ENCODE results near the gene TMEM131. TPM values are rescaled to one million over a fixed set of nuclear protein-coding genes. Genes with fewer than 3 reads are reported as not detected.
"Not testable (repeated sequence)": the region's sequence is repeated elsewhere in the genome, so short reads cannot be mapped to it uniquely, and the experiment has no call there.

Gene TMEM131, protein sequence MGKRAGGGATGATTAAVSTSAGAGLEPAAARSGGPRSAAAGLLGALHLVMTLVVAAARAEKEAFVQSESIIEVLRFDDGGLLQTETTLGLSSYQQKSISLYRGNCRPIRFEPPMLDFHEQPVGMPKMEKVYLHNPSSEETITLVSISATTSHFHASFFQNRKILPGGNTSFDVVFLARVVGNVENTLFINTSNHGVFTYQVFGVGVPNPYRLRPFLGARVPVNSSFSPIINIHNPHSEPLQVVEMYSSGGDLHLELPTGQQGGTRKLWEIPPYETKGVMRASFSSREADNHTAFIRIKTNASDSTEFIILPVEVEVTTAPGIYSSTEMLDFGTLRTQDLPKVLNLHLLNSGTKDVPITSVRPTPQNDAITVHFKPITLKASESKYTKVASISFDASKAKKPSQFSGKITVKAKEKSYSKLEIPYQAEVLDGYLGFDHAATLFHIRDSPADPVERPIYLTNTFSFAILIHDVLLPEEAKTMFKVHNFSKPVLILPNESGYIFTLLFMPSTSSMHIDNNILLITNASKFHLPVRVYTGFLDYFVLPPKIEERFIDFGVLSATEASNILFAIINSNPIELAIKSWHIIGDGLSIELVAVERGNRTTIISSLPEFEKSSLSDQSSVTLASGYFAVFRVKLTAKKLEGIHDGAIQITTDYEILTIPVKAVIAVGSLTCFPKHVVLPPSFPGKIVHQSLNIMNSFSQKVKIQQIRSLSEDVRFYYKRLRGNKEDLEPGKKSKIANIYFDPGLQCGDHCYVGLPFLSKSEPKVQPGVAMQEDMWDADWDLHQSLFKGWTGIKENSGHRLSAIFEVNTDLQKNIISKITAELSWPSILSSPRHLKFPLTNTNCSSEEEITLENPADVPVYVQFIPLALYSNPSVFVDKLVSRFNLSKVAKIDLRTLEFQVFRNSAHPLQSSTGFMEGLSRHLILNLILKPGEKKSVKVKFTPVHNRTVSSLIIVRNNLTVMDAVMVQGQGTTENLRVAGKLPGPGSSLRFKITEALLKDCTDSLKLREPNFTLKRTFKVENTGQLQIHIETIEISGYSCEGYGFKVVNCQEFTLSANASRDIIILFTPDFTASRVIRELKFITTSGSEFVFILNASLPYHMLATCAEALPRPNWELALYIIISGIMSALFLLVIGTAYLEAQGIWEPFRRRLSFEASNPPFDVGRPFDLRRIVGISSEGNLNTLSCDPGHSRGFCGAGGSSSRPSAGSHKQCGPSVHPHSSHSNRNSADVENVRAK (N-terminal part only)
- 7.9 and 18.3 TPM in 2 replicates for total RNA-seq (2014; rRNA removed; shearing (Covaris generic))

DNA sequence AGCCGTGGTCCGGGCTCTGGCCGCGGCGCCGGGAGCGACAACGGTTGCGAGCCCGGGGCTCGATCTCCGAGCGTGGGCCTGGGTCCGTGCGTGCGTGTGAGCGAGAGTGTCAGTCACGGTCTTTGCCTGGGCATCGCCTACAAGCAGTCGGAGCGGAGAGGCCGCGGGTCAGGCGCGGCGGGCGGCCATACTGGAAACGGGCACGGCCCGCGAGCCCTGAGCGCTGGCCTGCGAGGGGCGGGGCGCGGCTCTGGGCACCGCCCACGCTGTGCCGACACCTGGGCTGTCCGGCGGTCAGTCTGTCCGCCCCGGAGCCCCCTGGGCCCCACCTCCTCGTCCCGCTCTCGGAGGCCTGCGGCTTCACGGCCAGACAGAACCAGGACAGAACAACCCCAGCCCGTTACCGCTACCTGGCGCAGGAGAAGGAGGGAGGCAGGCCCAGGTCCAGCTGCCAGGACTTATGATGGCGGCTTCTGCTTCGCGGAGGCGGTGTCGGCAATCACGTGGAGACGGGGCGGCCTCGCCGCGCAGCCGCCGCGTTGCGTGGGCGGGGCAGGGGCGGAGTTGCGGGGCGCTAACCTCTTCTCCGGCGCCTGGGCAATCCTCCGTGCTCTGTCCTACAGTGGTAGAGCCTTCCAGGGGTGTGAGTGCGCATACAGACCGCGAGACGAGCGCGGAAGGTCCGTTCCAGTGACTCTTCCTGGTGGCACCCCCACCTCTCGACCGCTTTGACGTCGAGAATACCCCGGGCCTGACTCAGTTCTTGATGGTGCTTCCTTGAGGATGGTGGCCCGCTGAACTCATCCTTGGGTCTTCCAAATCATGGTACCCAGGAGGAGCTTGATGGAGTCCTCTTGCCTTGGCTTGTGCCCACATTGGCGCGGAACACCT is at the start of gene TMEM131:
TSS of gene TMEM131 (minus strand) at position 215 of the 891 bp plus-strand sequence. CDS start 286 bp downstream, outside the sequence.
- DNase-seq (ENCODE audit: low read depth): peak; percentile 89

DNA sequence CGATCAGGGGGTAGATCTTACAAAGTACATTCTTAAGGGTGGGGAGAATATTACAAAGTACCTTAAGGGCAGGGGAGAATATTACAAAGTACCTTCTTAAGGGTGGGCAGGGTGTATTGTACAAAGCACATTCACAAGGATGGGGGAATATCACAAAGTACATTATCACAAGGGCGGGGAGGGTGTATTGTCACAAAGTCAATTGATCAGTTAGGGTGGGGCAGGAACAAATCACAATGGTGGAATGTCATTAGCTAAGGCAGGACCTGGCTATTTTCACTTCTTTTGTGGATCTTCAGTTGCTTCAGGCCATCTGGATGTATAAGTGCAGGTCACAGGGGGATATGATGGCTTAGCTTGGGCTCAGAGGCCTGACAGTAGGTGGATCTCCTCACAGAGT is 49.0 kb upstream of the TMEM131 start:
- not testable (repeated sequence) for DNase-seq (ENCODE audit: low read depth)

DNA sequence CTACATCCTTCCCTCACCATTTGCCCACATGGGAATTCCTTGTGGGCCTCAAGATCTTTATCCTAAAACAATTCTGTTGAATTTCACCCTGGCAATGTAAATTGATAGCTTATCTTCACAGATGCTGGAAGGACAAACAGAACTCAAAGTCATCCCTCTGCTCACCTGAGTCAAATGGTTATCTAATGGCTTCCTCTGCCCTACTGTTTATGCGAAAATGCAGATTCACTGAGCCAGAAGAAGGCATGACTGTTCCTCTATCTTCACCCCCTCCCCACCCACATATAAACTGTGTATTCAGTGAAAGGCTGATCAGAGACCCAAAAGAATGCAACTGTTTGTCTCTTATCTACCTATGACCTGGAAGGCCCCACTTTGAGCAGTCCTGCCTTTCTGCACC is 47.4 kb upstream of the TMEM131 start:
- no peak for DNase-seq (ENCODE audit: low read depth)

DNA sequence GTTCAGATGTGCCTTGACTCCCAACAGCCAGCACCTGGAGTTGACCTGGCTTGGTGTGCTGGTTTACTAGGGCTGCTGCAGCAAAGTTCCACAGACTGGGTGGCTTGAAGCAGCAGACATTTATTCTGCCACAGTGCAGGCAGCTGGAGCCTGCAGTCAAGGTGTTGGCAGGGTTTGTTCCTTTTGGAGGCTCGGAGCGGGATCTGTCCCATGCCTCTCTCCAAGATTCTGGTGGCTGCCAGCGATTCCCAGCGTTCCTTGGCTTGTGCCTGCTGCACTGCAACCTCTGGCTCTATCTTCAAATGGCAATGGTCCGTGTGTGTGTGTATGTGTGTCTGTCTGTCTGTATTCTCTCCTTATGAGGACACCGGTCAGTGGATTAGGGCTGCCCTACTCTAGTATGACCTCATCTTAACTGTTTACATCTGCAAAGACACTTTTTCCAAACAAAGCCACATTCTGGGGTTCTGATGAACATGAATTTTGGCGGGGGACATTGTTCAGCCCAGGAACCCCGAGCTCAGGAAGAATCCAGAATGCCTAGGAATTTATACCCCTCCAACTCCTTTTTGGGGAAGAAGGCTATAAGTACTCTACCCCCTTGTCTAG is 44.7 kb upstream of the TMEM131 start:
- DNase-seq (ENCODE audit: low read depth): no peak

DNA sequence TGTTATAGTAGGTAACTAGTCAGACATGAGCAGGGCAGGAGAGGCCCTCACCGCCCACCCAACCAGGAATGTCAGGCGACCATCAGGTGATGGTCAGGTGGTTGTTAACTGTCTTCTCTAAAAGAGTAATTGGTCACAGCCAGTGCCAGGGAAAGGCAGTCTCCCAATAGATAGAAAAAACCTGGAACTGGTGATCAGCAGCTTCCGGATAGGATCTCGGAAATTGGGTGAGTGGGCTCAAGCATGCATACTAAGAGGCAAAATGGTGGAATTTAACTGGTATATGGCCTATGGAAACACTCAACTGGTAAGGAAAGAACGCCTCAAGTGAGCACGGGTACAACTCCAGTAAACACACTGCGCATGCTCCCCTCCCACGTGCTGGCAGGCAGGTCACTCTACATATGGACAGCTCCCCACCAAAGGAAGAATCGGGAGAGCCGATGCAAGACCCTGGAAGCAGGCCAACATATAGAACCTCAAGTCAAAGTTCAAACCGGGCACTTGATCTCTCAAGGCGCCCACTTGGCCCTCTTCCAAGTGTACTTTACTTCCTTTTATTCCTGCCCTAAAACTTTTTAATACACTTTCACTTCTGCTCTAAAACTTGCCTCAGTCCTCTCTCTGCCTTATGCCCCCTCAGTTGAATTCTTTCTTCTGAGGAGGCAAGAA is 43.5 kb upstream of the TMEM131 start:
- no peak for DNase-seq (ENCODE audit: low read depth)

DNA sequence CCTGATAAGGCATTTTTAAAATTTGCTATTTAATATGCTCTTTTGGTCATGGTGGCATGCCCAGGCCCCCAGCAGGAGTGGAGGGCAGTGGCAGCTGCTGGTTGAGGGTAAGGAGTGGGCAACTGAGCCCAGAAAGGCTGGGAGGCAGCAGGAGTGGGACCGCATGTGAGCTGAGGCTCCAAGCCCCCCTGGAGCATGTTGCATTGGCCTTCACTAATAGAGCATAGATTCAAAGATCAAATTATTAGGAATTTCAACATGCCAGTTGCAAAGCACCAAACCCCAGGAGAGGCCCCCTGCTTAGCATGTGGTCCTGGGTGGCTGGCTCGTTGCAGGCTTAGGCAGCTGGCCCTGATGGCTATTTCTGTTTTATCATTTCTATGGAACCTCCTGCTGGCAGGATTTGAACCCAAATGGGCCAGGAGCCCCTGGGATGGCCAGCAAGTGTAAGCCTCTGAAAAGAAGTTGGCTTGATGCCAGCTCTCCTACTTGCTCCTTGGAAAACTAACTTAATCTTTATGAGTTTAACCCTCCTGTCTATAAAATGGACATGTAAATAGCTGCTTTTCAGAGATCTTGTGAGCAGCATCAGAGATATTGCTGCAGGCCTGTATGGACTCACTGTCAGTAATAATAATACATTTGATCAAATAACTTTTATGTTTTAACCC is 42.1 kb upstream of the TMEM131 start:
- DNase-seq (ENCODE audit: low read depth): no peak

DNA sequence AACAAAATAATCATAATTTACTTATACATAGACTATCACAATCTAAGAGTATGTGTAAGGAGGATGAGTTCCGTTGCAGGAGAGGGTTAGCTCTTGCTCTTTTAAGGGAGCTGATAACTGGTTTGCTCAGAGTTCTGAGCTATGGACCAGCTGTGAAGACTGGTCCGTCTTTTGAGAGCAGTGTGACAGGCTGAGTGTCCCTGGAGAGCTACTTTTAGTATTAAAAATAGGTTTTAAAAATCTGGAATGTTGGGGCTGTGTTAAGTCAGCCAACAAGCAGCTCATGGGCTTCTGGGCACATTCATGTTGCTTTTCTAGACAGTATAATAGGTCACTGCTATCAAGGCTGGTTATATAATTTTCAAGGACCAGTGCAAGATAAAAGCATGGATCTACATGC is 41.5 kb upstream of the TMEM131 start:
- DNase-seq (ENCODE audit: low read depth): no peak

DNA sequence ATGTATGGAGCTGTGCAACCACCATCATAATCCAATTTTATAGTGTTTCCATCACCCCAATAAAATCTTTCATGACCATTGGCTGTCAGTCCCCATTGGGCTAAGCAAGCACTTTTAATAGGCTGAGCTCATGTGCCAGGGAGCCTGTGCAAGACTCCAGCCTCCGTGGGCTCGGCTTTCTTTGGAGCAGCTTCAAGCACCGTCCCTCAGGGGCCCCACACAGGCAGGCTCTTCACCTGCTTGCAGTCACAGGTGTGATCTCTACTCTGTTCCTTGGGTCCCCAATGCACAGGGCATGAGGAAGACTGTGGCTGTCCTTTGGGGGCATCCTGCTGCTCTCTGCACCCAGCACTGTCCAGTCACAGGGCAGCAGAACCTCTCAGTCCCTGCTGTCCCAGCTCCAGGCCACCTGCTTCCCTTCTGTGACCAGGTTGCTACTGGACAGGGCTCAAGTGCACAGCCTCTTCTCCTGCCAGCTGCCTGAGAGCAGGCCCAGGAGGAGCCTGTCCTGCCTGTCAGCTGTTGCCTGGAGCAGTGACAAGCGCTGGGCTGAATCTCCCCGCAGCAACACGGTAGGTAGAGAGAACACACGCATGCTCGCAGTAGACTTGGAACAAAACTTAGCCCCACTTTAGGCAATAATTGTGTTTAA is 40.7 kb upstream of the TMEM131 start:
- no peak for DNase-seq (ENCODE audit: low read depth)

DNA sequence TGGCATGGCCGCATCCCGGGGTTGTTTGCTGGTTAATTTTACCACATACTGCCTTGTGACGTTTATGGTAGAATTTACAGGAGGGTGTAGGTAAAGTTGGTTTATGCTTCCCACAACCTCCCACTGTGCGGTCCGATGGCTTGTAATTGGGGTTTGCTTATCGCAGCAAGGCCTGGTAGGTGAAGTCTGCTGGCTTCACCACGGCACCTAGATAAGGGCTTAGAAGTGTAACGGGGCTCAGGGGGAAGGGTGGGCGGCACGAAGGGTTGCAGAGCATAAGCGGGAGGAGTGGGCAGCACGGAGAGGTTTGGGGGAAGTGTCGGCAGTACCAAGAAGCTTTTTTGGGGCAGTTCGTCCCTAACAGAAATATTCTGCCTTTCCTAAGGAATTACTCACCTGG is 39.0 kb upstream of the TMEM131 start:
- DNase-seq (ENCODE audit: low read depth): no peak

DNA sequence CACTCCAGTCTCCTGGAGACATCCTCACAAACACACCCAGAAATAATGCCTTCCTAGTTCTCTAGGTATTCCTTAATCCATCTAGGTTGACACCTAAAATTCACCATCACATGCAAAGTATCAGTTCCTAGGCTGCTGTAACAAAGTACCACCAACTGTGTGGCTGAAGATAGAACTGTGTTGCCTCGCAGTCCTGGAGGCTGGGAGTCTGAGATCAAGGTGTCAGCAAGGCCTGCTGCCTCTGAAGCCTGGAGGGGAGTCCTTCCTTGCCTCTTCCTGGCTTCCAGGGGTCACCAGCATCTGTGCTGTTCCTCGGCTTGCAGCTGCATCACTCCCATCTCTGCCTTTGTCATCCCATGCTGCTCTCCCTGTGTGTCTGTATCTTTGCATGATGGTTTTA is 36.3 kb upstream of the TMEM131 start:
- DNase-seq (ENCODE audit: low read depth): no peak

DNA sequence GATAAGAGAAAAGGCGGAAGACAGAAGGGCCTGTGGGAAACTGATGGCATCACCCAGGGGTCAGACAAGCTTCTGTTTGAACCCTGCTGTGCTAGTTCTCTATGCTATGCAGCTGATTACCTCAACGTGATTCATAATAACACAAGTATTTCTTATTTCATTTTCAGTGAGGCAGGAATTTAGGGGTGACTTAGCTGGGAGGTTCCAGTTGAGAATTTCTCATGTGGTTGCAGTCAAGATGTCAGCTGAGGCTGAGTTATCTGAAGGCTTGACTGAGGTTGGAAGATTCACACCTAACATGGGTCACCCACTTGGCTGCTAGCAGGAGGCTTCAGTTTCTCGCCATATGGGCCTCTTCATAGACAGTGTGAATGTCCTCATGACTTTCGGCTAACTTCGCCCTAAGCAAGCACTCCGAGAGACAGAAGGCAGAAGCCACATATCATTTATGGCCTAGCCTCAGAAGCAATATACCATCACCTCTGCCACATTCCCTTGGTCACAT is 34.0 kb upstream of the TMEM131 start:
- peak; percentile 14 for DNase-seq (ENCODE audit: low read depth)

DNA sequence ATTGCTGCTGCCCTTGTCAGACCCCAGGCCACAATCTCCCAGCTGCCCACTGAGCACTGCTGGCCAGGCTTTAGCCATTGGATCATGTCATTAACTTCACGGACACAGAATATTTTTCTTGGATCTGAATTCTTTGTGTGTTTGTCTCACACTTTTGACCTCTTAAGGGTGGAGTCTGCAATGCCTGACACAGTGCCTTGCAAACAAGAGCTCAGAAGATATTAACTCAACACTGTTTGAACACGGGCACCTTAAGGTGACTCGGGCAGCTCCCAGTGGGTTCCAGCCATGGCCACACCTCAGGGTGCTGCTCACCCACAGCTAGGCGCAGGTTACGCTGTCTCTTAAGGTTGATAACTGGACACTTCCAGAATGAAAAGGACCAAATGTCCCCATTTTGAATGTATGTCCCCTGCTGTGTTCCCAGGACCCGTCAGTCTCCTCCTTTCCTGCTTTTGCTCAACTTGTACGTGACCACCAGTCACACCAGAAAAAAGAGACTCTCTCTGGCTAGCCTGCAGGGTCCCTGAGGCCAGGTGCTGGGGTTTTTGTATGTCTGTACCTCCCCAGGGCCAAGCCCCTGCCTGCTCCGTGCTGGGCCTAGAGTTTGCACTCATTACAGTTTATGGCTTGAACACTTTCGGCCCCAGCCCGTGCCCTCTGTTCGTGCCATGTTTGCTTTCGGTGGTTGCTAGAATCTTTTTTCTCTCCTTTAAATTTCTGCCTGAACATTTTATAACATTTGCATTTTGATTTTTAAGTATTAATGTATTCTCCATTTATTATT is 33.4 kb upstream of the TMEM131 start:
- DNase-seq (ENCODE audit: low read depth): no peak

DNA sequence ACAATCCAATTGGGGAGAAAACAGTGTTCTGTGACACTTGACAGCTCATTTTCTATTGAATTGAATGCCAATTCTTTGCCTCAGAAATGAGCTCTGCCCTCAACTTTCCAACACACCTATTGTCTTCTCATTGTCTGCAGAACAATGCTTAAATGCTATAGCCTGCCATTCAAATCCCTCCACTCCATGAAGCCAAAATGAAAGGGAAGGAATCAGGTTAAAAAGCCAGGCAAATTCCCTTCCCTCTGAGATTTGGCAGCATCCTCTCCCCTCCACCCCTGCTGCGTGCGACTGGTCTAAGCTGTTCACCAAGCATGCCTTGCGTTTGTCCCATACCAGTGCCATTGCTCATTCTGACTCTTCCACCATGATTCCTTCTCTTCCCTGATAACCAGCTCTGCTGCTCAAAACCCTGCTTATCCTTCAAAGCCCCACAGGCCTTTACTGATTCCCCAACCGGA is 32.4 kb upstream of the TMEM131 start:
- peak; percentile 74 for DNase-seq (ENCODE audit: low read depth)

DNA sequence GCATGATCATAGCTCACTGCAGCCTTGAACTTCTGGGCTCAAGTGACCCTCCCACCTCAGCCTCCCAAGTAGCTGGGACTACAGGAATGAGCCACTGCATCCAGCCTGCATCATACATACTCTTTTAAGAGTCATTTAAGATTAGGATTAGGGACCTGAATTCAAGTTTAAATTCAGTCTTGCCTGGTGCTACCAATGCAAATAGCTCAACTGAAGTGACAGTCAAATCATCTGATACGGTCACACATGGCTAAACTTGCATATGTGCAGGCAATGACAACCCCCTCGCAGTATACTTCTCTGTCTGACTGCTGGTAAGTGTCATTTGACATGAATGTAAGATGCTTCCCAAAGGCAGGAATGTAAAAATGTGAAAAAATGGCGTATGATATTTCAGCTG is 31.8 kb upstream of the TMEM131 start:
- no peak for DNase-seq (ENCODE audit: low read depth)

DNA sequence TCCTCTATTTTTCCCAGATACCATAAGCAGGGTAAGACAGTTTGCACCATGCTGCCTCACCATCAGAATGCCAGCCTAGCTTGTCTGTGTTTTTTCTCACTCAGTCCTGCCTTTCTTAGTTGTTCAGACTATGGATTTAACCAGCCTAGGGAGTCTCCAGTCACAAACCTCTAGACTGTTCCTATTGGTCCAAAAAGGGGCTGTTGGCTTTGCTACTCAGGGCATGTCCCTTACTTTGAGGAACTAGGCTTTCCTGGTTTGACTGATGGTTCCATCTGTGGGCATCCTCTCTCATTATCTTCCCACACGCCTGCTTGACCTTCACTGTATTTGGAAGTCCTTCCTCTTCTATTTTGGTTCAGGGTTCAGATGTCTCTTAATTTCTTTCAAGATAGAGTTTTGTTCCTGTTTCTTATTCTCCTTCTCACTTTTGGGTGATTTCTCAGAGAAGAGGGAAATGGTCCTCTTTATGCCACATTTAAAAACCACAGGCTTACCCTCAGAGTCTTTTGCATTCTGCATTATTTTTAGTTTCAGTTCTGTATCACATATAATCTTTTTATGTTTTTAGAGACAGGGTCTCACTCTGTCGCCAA is 31.3 kb upstream of the TMEM131 start:
- no peak for DNase-seq (ENCODE audit: low read depth)

DNA sequence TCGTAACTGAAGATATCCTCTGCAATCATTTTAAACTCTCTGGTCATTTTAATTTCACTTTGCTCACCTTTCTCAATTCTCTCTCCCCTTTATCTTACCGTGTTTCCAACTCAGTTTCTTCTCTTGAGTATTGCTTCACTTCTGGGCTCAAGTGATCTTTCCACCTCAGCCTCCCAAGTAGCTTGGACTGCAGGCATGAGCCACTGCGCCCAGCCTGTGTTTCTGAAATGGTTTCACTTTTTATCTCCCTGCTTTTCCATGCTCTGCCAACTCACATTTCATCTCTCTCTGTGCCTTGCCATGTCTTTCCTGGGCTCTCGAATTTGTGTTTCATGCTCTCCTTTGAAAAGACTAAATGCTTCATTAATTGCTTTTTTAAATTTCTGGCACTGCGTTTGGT is 30.5 kb upstream of the TMEM131 start:
- peak; percentile 16 for DNase-seq (ENCODE audit: low read depth)

DNA sequence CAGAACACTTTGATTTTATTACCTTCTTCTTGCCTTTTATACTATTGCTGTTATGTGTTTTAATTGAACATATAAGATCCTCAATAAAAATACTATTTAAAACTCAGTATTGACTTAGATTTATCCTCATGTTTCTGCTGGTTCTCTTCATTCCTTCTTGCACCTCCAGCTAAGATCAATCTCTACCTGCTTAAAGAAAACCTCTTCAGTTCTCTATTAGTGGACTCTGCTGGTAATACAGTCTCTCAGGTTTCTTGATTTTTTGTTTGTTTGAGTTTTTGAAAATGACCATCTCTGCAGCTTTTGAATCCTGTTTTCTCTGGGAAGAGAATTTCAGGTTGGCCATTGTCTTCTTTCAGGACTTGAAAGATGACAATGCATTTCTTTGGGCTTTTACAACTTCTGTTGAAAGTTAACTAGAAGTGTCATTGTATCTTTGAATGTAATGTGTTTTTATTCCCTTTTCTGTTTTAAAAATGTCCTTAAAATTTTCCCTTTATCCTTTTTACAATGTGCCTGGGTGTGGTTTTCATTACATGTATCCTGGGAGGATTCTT is 29.8 kb upstream of the TMEM131 start:
- DNase-seq (ENCODE audit: low read depth): no peak
